Fibroblast of lung (primary cell): Measurements from ENCODE around the gene MSLN. TPM values are rescaled to one million over a fixed set of nuclear protein-coding genes. Genes with fewer than 3 reads are reported as not detected.

Source experiments
- DNase-seq, 2 donors: peaks; one replicate each; pipeline versions ENCODE4 v3.0.0 to v3.0.0-alpha.2; 2010; ENCODE audit warnings: low read depth in 2 of 2
- H2AFZ ChIP-seq: 2 replicates; pipeline ENCODE4 v1.5.1; 2012; ENCODE audit warnings: low read length, control low read depth, inconsistent platforms
- H3K27ac ChIP-seq: 2 replicates; pipeline ENCODE4 v1.5.1; 2011; ENCODE audit warnings: low read length, control low read depth; ENCODE audit not compliant: insufficient read depth
- H3K27me3 ChIP-seq: 2 replicates; pipeline ENCODE4 v1.5.1; 2011; ENCODE audit warnings: mild to moderate bottlenecking, low read length; ENCODE audit not compliant: control insufficient read depth, insufficient read depth
- H3K36me3 ChIP-seq: 2 replicates; pipeline ENCODE4 v1.5.1; 2011; ENCODE audit warnings: low read length; ENCODE audit not compliant: control insufficient read depth, insufficient read depth
- H3K4me1 ChIP-seq: 2 replicates; pipeline ENCODE4 v1.5.1; 2011; ENCODE audit warnings: low read length; ENCODE audit not compliant: control insufficient read depth, insufficient read depth; ENCODE audit errors: extremely low read depth
- H3K4me2 ChIP-seq: 2 replicates; pipeline ENCODE4 v1.5.1; 2011; ENCODE audit warnings: low read length, control low read depth; ENCODE audit not compliant: insufficient read depth; ENCODE audit errors: extremely low read depth
- H3K4me3 ChIP-seq, 4 experiments: fragments of 200-600 bp in 1 of 4; sonication (generic) in 1 of 4; replicated peaks in 1 of 4; 2 replicates each; pipeline ENCODE4 v1.5.1; 2011 to 2016; ENCODE audit warnings: low read length in 4 of 4, low read depth in 3 of 4, mild to moderate bottlenecking in 3 of 4, control low read depth in 2 of 4, inconsistent platforms in 1 of 4, mixed read lengths in 1 of 4; ENCODE audit not compliant: insufficient read depth in 1 of 4; ENCODE audit errors: control extremely low read depth in 1 of 4
- H3K79me2 ChIP-seq: 2 replicates; pipeline ENCODE4 v1.5.1; 2012; ENCODE audit warnings: mild to moderate bottlenecking, low read length, inconsistent platforms; ENCODE audit not compliant: control insufficient read depth, insufficient read depth
- H3K9ac ChIP-seq: 2 replicates; pipeline ENCODE4 v1.5.1; 2011; ENCODE audit warnings: mild to moderate bottlenecking, low read length, control low read depth; ENCODE audit not compliant: insufficient read depth
- H3K9me3 ChIP-seq: 2 replicates; pipeline ENCODE4 v1.5.1; 2012; ENCODE audit warnings: low read depth, low read length; ENCODE audit not compliant: control insufficient read depth, insufficient read depth
- H4K20me1 ChIP-seq: 2 replicates; pipeline ENCODE4 v1.5.1; 2011; ENCODE audit warnings: low read length; ENCODE audit not compliant: control insufficient read depth, insufficient read depth; ENCODE audit errors: extremely low read depth
- CTCF ChIP-seq, 2 donors: IDR thresholded peaks in 1 of 2; conservative IDR thresholded peaks in 1 of 2; 1 replicate in 1 of 2; 2 replicates in 1 of 2; pipeline ENCODE4 v1.5.1; 2011 to 2012; ENCODE audit warnings: low read length in 2 of 2, control low read depth in 1 of 2, inconsistent platforms in 1 of 2, low read depth in 1 of 2, mild to moderate bottlenecking in 1 of 2
- EZH2 ChIP-seq: IDR thresholded peaks from 2 replicates; pipeline ENCODE4 v1.5.1; 2012; ENCODE audit warnings: low read length, control low read depth, mild to moderate bottlenecking; ENCODE audit errors: missing control alignments
- polyA plus RNA-seq, 2 donors: library from polyadenylated mRNA; depleted of rRNA in 1 of 2; stranded (reverse) in 1 of 2; unstranded in 1 of 2; fragments of >200 nt; gene quantifications; 2 replicates each; pipeline ENCODE4 v1.2.1, GENCODE V29; 2011 to 2012; ENCODE audit warnings: missing spikeins in 1 of 2
- total RNA-seq: library from RNA; depleted of rRNA; stranded (reverse); fragments of >200 nt; gene quantifications from 2 replicates; pipeline ENCODE4 v1.2.1, GENCODE V29; 2014

Gene MSLN
- total and polyA plus RNA-seq, 2 donors (not counting 1 experiment from before 2014, with no cell fraction given) = not detected

GRCh38 chr16:760065-760464, 469 bp upstream of the MSLN start:
- no peaks in the 10 kb centered on the region for H3K36me3 ChIP-seq

GRCh38 chr16:761625-762513, 1.3 kb downstream of the MSLN start:
- Histone ChIP-seq H3K9ac (no peak overlapping the region), H2AFZ (no peak overlapping the region), H3K79me2 (no peaks in the 10 kb centered on the region), H3K9me3 (no peaks in the 10 kb centered on the region), H3K36me3 (no peaks in the 10 kb centered on the region), H3K27ac (no peak overlapping the region), H3K4me1 (no peaks in the 10 kb centered on the region), H3K27me3 (no peaks in the 10 kb centered on the region), H3K4me2 (no peak overlapping the region), H3K4me3 (no peak overlapping the region), H4K20me1 (no peaks in the 10 kb centered on the region)
- DNase-seq = no peak
- TF ChIP-seq CTCF (conservative IDR thresholded peaks at IDR 0.05 in 1 of 2, IDR thresholded peaks at IDR 0.05 in 1 of 2; ENCODE audit: low read depth in 1 of 2, low read length in 2 of 2) = no peak
- TF ChIP-seq EZH2 = no peak

More at GRCh38 chr16:760065-760464, 469 bp upstream of the MSLN start:
- no peaks in the 10 kb centered on the region for H4K20me1 ChIP-seq
- H3K27me3 ChIP-seq = no peaks in the 10 kb centered on the region
- no peak for DNase-seq
- H3K9me3 ChIP-seq = no peaks in the 10 kb centered on the region
- no peak overlapping the region for H3K4me2 ChIP-seq
- H3K4me1 ChIP-seq = no peaks in the 10 kb centered on the region
- H3K79me2 ChIP-seq = no peaks in the 10 kb centered on the region
- no peak overlapping the region for H3K9ac ChIP-seq
- TF ChIP-seq EZH2 (no peak), CTCF (conservative IDR thresholded peaks at IDR 0.05 in 1 of 2, IDR thresholded peaks at IDR 0.05 in 1 of 2; ENCODE audit: low read depth in 1 of 2, low read length in 2 of 2) (no peak)
- H3K27ac ChIP-seq = no peak overlapping the region
- no peak overlapping the region for H2AFZ ChIP-seq
- H3K4me3 ChIP-seq = no peak overlapping the region

- H3K9me3 ChIP-seq = no peaks in the 10 kb centered on the region
- no peak overlapping the region for H3K27ac ChIP-seq
- no peak overlapping the region for H2AFZ ChIP-seq
- no peak overlapping the region for H3K9ac ChIP-seq
- no peak overlapping the region for H3K4me3 ChIP-seq
- no peak overlapping the region for H3K4me2 ChIP-seq
- no peaks in the 10 kb centered on the region for H3K36me3 ChIP-seq
- no peaks in the 10 kb centered on the region for H3K27me3 ChIP-seq
- no peaks in the 10 kb centered on the region for H3K4me1 ChIP-seq
- H3K79me2 ChIP-seq = no peaks in the 10 kb centered on the region
- TF ChIP-seq EZH2 = no peak
- TF ChIP-seq CTCF (conservative IDR thresholded peaks at IDR 0.05 in 1 of 2, IDR thresholded peaks at IDR 0.05 in 1 of 2; ENCODE audit: low read depth in 1 of 2, low read length in 2 of 2) = no peak
- DNase-seq = no peak
- H4K20me1 ChIP-seq = no peaks in the 10 kb centered on the region
Measured at GRCh38 chr16:762595-763268, 2.2 kb downstream of the MSLN start.
